ENCODE data around the gene MAP3K8. TPM values are rescaled to one million over a fixed set of nuclear protein-coding genes. Genes with fewer than 3 reads are reported as not detected.

Gene MAP3K8
- total RNA-seq, result 5.8 and 22.6 TPM in 2 replicates

DNA sequence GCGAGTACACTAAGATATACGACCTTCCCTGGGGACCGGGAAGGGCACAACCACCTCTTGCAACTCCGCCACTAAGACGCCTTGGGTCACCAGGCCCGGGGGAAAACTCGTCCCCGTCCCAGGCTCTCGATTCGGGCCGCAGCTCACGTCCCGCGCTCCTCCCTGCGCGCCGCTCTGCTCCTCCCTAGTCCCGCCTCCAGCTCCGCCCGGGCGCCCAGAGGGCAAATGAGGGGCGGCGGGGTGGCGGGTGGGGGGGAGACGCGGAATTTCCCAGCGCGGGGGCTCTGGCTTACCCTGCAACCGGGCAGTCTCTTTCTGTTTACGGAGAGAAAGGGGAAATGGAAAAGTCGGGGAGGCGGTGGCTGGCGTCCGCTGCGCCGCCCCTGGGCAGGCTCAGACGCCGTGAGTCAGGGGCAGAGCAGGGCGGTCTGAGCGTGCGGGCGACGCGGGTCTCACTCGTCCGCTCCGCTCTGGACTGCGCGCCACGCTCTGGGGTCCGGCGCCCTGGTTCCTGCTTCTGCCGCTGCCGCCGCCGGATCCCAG is at the start of gene MAP3K8:
Gene MAP3K8, plus strand, starts transcription at position 455 of the 543 bp plus-strand sequence. CDS start 4,755 bp downstream, outside the sequence.

Other genes with a start within 250 kb of the MAP3K8 start
- 12.7 and 15.2 TPM in 2 replicates for gene MTPAP, start 84.9 kb upstream of the MAP3K8 start, total RNA-seq
- gene LYZL2, start 195.6 kb downstream of the MAP3K8 start, total RNA-seq, result not detected in 2 replicates